H1 (cell line): ENCODE results near the gene LHPP. TPM values are rescaled to one million over a fixed set of nuclear protein-coding genes. Genes with fewer than 3 reads are reported as not detected.

Experiments used
- ATF3 ChIP-seq: IDR thresholded peaks from 2 replicates; pipeline ENCODE4 v1.6.1; 2011; ENCODE audit warnings: low read depth, mild to moderate bottlenecking, low read length; ENCODE audit not compliant: insufficient read depth
- CEBPB ChIP-seq: IDR thresholded peaks from 2 replicates; pipeline ENCODE4 v1.6.1; 2012; ENCODE audit warnings: low read depth, low read length
- CHD7 ChIP-seq: fragments of 300-600 bp; sonication (generic); IDR thresholded peaks from 2 replicates; pipeline ENCODE4 v1.7.1; 2012; ENCODE audit warnings: low read length, moderate library complexity, mild to moderate bottlenecking, inconsistent platforms; ENCODE audit not compliant: insufficient replicate concordance
- EGR1 ChIP-seq: IDR thresholded peaks from 2 replicates; pipeline ENCODE4 v1.6.1; 2011; ENCODE audit warnings: low read depth, low read length, borderline replicate concordance
- HDAC2 ChIP-seq, 2 experiments: fragments of 300-600 bp in 1 of 2; sonication (generic) in 1 of 2; IDR thresholded peaks; 2 replicates each; pipeline ENCODE4 v1.6.1; 2011 to 2012; ENCODE audit warnings: low read depth in 2 of 2, low read length in 2 of 2, mild to moderate bottlenecking in 2 of 2, moderate library complexity in 2 of 2, borderline replicate concordance in 1 of 2, inconsistent platforms in 1 of 2
- JUND ChIP-seq: IDR thresholded peaks from 2 replicates; pipeline ENCODE4 v1.6.1; 2011; ENCODE audit warnings: mild to moderate bottlenecking, improper control_type of control experiment, low read length
- NANOG ChIP-seq: IDR thresholded peaks from 2 replicates; pipeline ENCODE4 v1.6.1; 2011; ENCODE audit warnings: low read length, low read depth, mild to moderate bottlenecking, inconsistent platforms; ENCODE audit not compliant: insufficient read depth, poor library complexity, severe bottlenecking
- RBBP5 ChIP-seq: IDR thresholded peaks from 2 replicates; pipeline ENCODE4 v1.7.1; 2012; ENCODE audit warnings: low read depth, mild to moderate bottlenecking, inconsistent platforms, low read length, moderate library complexity, borderline replicate concordance
- polyA plus RNA-seq, 7 experiments: library from polyadenylated mRNA; depleted of rRNA in 3 of 7; stranded (reverse) in 5 of 7; unstranded in 2 of 7; fragments of >200 nt in 5 of 7; fragments of 200-250 nt in 2 of 7; gene quantifications; 1 replicate in 5 of 7; 2 replicates in 1 of 7; 4 replicates in 1 of 7; pipeline versions ENCODE4 v1.2.1 to v1.2.3, GENCODE V29; 2011 to 2013; ENCODE audit warnings: missing spikeins in 2 of 7, mixed read lengths in 2 of 7
- total RNA-seq: library from RNA; stranded (reverse); fragmentation: NEBNext Ultra II Directional; extraction: Animal tissue kit (Norgen Biotek cat#: 25700); gene quantifications from 2 replicates; pipeline ENCODE4 v1.2.1, GENCODE V29; 2021

LHPP gene
- total and polyA plus RNA-seq, 2 of the 8 experiments (the other 6 are each of a cell fraction or from before 2014, with no cell fraction given) = 26.0 to 45.0 TPM

GRCh38 chr10:124470544-124471434 lies 9.2 kb downstream of the LHPP start (continued):
- TF ChIP-seq CHD7 = no peak
- peak; percentile 22; the same call in 1 of the 2 replicates for TF ChIP-seq CEBPB
- no peak for TF ChIP-seq ATF3
- TF ChIP-seq RBBP5 = no peak
- TF ChIP-seq EGR1 = no peak
- TF ChIP-seq NANOG = no peak
- TF ChIP-seq HDAC2 (IDR thresholded peaks at IDR 0.05; ENCODE audit: borderline replicate concordance in 1 of 2, low read depth in 2 of 2, low read length in 2 of 2) = no peak
- no peak for TF ChIP-seq JUND
